ENCODE results near the gene CCDC83. TPM values are rescaled to one million over a fixed set of nuclear protein-coding genes. Genes with fewer than 3 reads are reported as not detected.

CCDC83 gene
- total RNA-seq, 4 donors from 2014 or later, result 0.21 TPM; not detected in 3

DNA sequence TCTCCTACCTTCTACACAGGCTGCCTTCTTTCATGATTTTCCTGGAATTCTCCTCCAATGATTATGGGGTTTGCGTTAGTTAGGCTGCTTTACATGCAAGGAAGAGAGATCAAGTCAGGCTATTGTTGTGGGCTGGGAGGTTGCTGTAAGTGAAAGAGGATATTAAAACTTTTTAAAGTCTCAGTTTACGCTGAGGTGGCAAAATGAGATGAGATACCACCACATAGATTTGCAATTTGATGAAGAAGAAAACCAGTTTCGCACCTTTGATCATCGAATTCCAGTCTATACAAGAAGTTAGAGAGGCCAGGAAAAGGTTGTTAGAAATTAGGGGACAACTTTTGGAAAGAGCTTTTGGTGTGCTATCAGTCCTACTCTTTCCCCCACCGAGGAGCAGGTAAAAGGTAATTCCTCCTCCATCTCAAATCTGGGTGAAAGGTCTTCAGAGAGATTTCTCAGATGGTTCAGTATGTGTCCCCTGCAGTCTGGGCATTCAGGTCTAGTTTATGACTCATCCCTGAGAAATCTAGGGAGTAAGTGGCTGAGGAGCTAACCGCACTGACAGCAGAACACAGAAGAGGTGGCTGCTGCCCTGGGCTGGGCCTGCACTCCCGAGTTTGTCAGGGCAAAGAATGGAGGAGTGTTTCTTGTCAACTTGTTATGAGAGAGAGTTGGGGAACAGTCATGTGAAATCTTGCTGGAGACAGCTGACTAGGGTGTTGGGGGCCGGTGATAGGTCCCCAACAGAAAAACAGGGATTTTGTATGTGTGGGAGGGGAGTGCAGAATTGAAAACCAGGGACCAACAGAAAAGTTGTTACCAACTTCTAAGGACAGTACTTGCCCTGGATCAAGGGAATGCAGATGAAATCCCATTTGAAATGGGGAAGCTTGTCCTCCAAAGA, 34.7 kb downstream of the CCDC83 start:
- Histone ChIP-seq H3K9me3 (no peaks in the 10 kb centered on the region), H3K27ac (no peak overlapping the region), H3K4me3 (no peak overlapping the region), H3K4me1 (peaks cover 0 to 3% of the 10 kb centered on the region in 2 donors), H3K27me3 (no peaks in the 10 kb centered on the region), H3K36me3 (no peaks in the 10 kb centered on the region)
- peak in 1 of 2 donors; percentile 15 for DNase-seq
- intact Hi-C loops (cut with DNase I; ENCODE audit: low total_unique reads), result no loop called here
- TF ChIP-seq POLR2A (IDR thresholded peaks at IDR 0.05), result no peak
- TF ChIP-seq, protein P1, sequence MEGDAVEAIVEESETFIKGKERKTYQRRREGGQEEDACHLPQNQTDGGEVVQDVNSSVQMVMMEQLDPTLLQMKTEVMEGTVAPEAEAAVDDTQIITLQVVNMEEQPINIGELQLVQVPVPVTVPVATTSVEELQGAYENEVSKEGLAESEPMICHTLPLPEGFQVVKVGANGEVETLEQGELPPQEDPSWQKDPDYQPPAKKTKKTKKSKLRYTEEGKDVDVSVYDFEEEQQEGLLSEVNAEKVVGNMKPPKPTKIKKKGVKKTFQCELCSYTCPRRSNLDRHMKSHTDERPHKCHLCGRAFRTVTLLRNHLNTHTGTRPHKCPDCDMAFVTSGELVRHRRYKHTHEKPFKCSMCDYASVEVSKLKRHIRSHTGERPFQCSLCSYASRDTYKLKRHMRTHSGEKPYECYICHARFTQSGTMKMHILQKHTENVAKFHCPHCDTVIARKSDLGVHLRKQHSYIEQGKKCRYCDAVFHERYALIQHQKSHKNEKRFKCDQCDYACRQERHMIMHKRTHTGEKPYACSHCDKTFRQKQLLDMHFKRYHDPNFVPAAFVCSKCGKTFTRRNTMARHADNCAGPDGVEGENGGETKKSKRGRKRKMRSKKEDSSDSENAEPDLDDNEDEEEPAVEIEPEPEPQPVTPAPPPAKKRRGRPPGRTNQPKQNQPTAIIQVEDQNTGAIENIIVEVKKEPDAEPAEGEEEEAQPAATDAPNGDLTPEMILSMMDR (IDR thresholded peaks at IDR 0.05), result no peak

DNA sequence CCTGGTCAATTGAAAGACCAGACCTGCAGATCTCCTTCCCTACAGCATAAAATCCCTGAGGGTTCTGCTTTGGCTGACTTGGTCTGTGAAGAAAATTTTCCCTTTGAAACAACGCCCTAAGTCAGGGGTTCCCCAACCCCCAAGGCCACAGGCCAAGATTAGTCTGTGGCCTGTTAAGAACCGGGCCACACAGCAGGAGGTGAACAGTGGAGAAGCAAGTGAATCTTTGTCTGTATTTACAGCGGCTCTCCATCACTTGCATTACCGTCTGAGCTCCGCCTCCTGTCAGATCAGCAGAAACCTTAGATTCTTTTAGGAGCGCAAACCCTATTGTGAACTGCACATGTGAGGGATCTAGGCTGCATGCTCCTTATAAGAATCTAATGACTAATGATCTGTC, 38.2 kb downstream of the CCDC83 start:
- Histone ChIP-seq H3K27ac (no peak overlapping the region), H3K36me3 (no peaks in the 10 kb centered on the region), H3K9me3 (no peaks in the 10 kb centered on the region), H3K4me1 (no peaks in the 10 kb centered on the region), H3K27me3 (no peaks in the 10 kb centered on the region), H3K4me3 (no peak overlapping the region)
- intact Hi-C loops (cut with DNase I; ENCODE audit: low total_unique reads), result no loop called here
- no peak for TF ChIP-seq POLR2A (IDR thresholded peaks at IDR 0.05)
- TF ChIP-seq, protein P1 (IDR thresholded peaks at IDR 0.05), result no peak
- DNase-seq, result no peak

DNA sequence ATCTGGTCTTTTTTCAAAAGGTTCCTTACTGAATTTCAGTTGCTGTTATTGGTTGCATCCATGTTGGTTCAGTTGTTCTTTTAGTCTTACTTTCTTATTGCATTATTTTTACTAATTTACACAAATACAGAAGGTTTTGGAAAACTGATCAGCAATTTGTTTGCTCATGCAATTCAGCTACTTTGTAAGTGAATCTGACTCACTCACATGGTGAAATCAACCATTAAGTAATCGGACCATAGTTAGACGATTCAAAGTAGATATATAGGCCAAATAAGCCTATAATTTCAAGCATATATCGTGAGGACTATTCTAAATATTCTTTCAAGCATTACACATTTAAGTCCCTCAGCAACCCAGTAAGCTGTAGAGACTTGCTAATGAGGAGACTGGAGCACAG, 41.7 kb downstream of the CCDC83 start:
- no peaks in the 10 kb centered on the region for H3K27me3 ChIP-seq
- no peaks in the 10 kb centered on the region for H3K36me3 ChIP-seq
- TF ChIP-seq, protein P1 (IDR thresholded peaks at IDR 0.05), result no peak
- TF ChIP-seq POLR2A (IDR thresholded peaks at IDR 0.05), result no peak
- DNase-seq, result no peak
- no peaks in the 10 kb centered on the region for H3K9me3 ChIP-seq
- intact Hi-C loops (cut with DNase I; ENCODE audit: low total_unique reads), result no loop called here
- H3K27ac ChIP-seq, result no peak overlapping the region
- no peaks in the 10 kb centered on the region for H3K4me1 ChIP-seq
- H3K4me3 ChIP-seq, result no peak overlapping the region

DNA sequence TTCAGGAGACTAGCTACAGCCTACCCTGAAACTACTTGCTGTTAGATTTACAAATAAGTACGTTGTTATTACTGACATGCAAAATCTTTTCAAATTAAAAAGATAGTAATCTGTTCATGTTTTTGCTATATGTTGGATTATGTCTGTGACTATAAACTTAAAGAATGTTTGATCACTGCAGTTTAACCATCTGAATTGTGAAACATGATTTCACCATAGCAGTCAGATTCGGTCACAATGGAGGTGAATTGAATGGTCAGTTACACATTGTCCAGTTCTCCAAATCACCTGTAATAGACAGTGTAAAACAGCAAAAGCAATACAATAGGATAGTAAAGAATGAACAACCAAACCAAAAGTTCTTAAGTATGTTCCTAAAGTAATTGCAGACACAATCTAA, 43.3 kb downstream of the CCDC83 start:
- no peaks in the 10 kb centered on the region for H3K36me3 ChIP-seq
- H3K4me1 ChIP-seq, result no peaks in the 10 kb centered on the region
- H3K4me3 ChIP-seq, result no peak overlapping the region
- no peak for DNase-seq
- no peak overlapping the region for H3K27ac ChIP-seq
- H3K27me3 ChIP-seq, result no peaks in the 10 kb centered on the region
- H3K9me3 ChIP-seq, result no peaks in the 10 kb centered on the region
- TF ChIP-seq, protein P1 (IDR thresholded peaks at IDR 0.05), result no peak
- no peak for TF ChIP-seq POLR2A (IDR thresholded peaks at IDR 0.05)
- intact Hi-C loops (cut with DNase I; ENCODE audit: low total_unique reads), result no loop called here

DNA sequence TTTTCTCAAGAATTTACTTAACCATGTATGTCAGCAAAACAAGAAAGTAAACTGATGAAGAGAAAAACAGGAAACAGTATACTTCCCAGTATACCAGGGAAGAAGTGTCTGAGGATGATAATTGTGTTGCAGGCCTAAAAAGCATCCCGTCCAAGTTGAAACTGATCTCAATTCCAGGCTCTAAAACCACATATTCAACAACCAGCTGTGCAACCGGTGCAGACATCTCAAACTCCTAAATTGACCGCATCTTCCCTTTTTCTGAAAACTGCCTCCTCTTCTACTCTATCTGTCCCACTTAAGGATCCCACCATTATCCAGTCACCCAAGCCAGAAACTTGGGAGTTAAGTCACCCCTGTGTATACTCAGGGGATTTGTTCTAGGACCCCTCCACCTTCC, 47.2 kb downstream of the CCDC83 start:
- H3K4me3 ChIP-seq, result no peak overlapping the region
- no peak for DNase-seq
- intact Hi-C loops (cut with DNase I; ENCODE audit: low total_unique reads), result no loop called here

More for the DNA sequence above, 47.2 kb downstream of the CCDC83 start:
- Histone ChIP-seq H3K9me3 (no peaks in the 10 kb centered on the region), H3K27ac (no peak overlapping the region), H3K27me3 (no peaks in the 10 kb centered on the region), H3K36me3 (no peaks in the 10 kb centered on the region), H3K4me1 (no peaks in the 10 kb centered on the region)
- no peak for TF ChIP-seq POLR2A (IDR thresholded peaks at IDR 0.05)
- TF ChIP-seq, protein P1 (IDR thresholded peaks at IDR 0.05), result no peak

All from uterus (tissue), 4 donors.